Right lobe of liver (tissue), 6 donors: ENCODE measurements around the gene DIRAS1. TPM values are rescaled to one million over a fixed set of nuclear protein-coding genes. Genes with fewer than 3 reads are reported as not detected.

Source experiments
- ATAC-seq, 4 donors: fragments of 200-7000 bp; cut with Tn5 transposase; one replicate each; pipeline ENCODE4 v1.9.1; 2020; ENCODE audit warnings: mild to moderate bottlenecking in 4 of 4, moderate library complexity in 4 of 4
- DNase-seq, 3 donors: peaks; one replicate each; pipeline ENCODE4 v3.0.0-alpha.2; 2020
- H3K27ac ChIP-seq, 3 donors: fragments of 200-600 bp; one replicate each; pipeline ENCODE4 v1.8.0; 2022
- H3K27me3 ChIP-seq, 2 donors: fragments of 200-600 bp; one replicate each; pipeline ENCODE4 v1.8.0; 2022
- H3K36me3 ChIP-seq, 4 donors: fragments of 200-600 bp; sonication (generic) in 1 of 4; one replicate each; pipeline versions ENCODE4 v1.5.1 to v1.8.0; 2017 to 2022; ENCODE audit warnings: control low read depth in 1 of 4
- H3K4me1 ChIP-seq, 4 donors: fragments of 200-600 bp; sonication (generic) in 1 of 4; one replicate each; pipeline versions ENCODE4 v1.5.1 to v1.8.0; 2017 to 2022; ENCODE audit warnings: control low read depth in 1 of 4
- H3K4me3 ChIP-seq, 3 donors: fragments of 200-600 bp; one replicate each; pipeline ENCODE4 v1.8.0; 2022
- H3K9me3 ChIP-seq, 4 donors: fragments of 200-600 bp; sonication (generic) in 1 of 4; one replicate each; pipeline versions ENCODE4 v1.5.1 to v1.8.0; 2017 to 2022; ENCODE audit warnings: control low read depth in 1 of 4
- POLR2A ChIP-seq: fragments of 450-650 bp; IDR thresholded peaks from one replicate; pipeline ENCODE4 v1.6.1; 2017; ENCODE audit warnings: antibody characterized with exemption, mild to moderate bottlenecking
- WGBS: methylation state at CpG from one replicate; pipeline ENCODE4 v1.1.6; 2018; ENCODE audit warnings: low coverage, low lambda C conversion rate; ENCODE audit not compliant: insufficient coverage; ENCODE audit errors: missing lambda C conversion rate; 5-methylcytosine and 5-hydroxymethylcytosine counted together
- intact Hi-C, 2 donors: fragments of 100-400 bp; cut with DNase I; formaldehyde crosslinking; loops; one replicate each; pipeline versions ENCODE4 v1.11.2 to v1.14.1; 2022
- total RNA-seq, 6 experiments: library from RNA; depleted of rRNA in 2 of 6; stranded (reverse); fragments of >200 nt in 2 of 6; fragmentation: NEBNext Ultra II Directional in 3 of 6; extraction: Animal tissue kit (Norgen Biotek cat#: 25700) in 3 of 6; gene quantifications; one replicate each; pipeline versions ENCODE4 v1.1.0 to v1.2.4, GENCODE V29; 2016 to 2023
- TF ChIP-seq, protein P1 (sequence below), 4 donors: fragments of 200-600 bp in 3 of 4; fragments of 450-650 bp in 1 of 4; IDR thresholded peaks; one replicate each; pipeline versions ENCODE4 v1.5.1 to v1.8.0; 2016 to 2022; ENCODE audit warnings: antibody characterized with exemption in 4 of 4, mild to moderate bottlenecking in 2 of 4
- donor health status: DM: no; HTN: yes; CAD: no.
- donor health status: DM: no; HTN: no; CAD: no.
- donor health status: DM: no; HTN: no; CAD: no.
- donor health status: DM: no; HTN: yes; CAD: no.
- donor health status: DM: no; HTN: yes; CAD: no.

Gene DIRAS1
- total RNA-seq, 6 experiments from 2014 or later: 0.19 to 1.6 TPM; not detected in 4

DNA sequence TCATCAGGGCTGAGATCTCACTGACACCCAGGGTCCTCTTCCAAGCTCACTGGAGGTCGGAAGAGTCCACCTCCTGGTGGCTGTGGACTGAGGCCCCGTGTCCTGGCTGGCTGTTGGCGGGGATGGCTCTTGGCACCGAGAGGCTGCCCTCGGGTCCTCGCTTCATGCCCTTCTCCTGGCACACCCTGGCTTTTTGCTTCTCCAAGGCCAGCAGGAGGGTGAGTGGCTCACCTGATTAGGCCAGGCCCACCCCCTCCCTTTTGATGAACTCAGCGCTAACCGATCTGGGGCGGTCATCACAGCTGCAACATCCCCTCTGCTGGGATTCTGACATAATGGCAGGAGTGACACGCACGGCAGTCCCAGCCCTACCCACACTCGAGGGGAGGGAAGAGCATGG lies 14.2 kb upstream of the DIRAS1 start:
- DNase-seq: no peak
- no peaks in the 10 kb centered on the region for H3K9me3 ChIP-seq
- TF ChIP-seq, protein P1, sequence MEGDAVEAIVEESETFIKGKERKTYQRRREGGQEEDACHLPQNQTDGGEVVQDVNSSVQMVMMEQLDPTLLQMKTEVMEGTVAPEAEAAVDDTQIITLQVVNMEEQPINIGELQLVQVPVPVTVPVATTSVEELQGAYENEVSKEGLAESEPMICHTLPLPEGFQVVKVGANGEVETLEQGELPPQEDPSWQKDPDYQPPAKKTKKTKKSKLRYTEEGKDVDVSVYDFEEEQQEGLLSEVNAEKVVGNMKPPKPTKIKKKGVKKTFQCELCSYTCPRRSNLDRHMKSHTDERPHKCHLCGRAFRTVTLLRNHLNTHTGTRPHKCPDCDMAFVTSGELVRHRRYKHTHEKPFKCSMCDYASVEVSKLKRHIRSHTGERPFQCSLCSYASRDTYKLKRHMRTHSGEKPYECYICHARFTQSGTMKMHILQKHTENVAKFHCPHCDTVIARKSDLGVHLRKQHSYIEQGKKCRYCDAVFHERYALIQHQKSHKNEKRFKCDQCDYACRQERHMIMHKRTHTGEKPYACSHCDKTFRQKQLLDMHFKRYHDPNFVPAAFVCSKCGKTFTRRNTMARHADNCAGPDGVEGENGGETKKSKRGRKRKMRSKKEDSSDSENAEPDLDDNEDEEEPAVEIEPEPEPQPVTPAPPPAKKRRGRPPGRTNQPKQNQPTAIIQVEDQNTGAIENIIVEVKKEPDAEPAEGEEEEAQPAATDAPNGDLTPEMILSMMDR (IDR thresholded peaks at IDR 0.05): no peak
- TF ChIP-seq POLR2A: no peak
- ATAC-seq: no peak
- no peaks in the 10 kb centered on the region for H3K27me3 ChIP-seq
- peaks cover 0 to 4% (median 0%) of the 10 kb centered on the region in 4 donors for H3K36me3 ChIP-seq
- WGBS: 100% methylated on average over 3 of the region's 12 CpGs
- H3K27ac ChIP-seq: no peak overlapping the region
- peaks cover 0 to 7% (median 0%) of the 10 kb centered on the region in 4 donors for H3K4me1 ChIP-seq
- intact Hi-C loops: no loop called here
- no peak overlapping the region for H3K4me3 ChIP-seq

- TF ChIP-seq POLR2A: no peak
- TF ChIP-seq, protein P1 (IDR thresholded peaks at IDR 0.05): no peak
- Histone ChIP-seq H3K4me3 (no peak overlapping the region), H3K4me1 (peaks cover 0 to 7% (median 0%) of the 10 kb centered on the region in 4 donors), H3K27ac (no peak overlapping the region), H3K36me3 (peaks cover 0 to 4% (median 0%) of the 10 kb centered on the region in 4 donors), H3K9me3 (no peaks in the 10 kb centered on the region), H3K27me3 (no peaks in the 10 kb centered on the region)
- intact Hi-C loops: no loop called here
- no peak for ATAC-seq
- WGBS: 93% methylated on average over 13 of the region's 26 CpGs
- DNase-seq: no peak
Measured at GRCh38 chr19:2734589-2735288, 13.6 kb upstream of the DIRAS1 start.

GRCh38 chr19:2733930-2734588 lies 12.9 kb upstream of the DIRAS1 start:
- no peak for TF ChIP-seq POLR2A
- TF ChIP-seq, protein P1 (IDR thresholded peaks at IDR 0.05): no peak
- Histone ChIP-seq H3K27me3 (no peaks in the 10 kb centered on the region), H3K9me3 (no peaks in the 10 kb centered on the region), H3K27ac (no peak overlapping the region), H3K4me3 (no peak overlapping the region), H3K4me1 (peaks cover 0 to 4% (median 0%) of the 10 kb centered on the region in 4 donors), H3K36me3 (peaks cover 0 to 4% (median 0%) of the 10 kb centered on the region in 4 donors)
- ATAC-seq (no peak), DNase-seq (no peak)
- intact Hi-C loops: no loop called here
- no CpG with 5 or more reads among the region's 35 CpGs for WGBS

- no peak for DNase-seq
- no peaks in the 10 kb centered on the region for H3K27me3 ChIP-seq
- no peak for ATAC-seq
- no peak overlapping the region for H3K27ac ChIP-seq
- intact Hi-C loops: no loop called here
- WGBS: no CpG with 5 or more reads among the region's 38 CpGs
- no peak overlapping the region for H3K4me3 ChIP-seq
- no peaks in the 10 kb centered on the region for H3K9me3 ChIP-seq
- no peaks in the 10 kb centered on the region for H3K4me1 ChIP-seq
- peaks cover 0 to 4% (median 0%) of the 10 kb centered on the region in 4 donors for H3K36me3 ChIP-seq
- TF ChIP-seq, protein P1 (IDR thresholded peaks at IDR 0.05): no peak
- no peak for TF ChIP-seq POLR2A
Measured at GRCh38 chr19:2732883-2733282, 11.7 kb upstream of the DIRAS1 start.
